Sigmoid colon (tissue), 7 donors: ENCODE results near the gene KCNAB1. TPM values are rescaled to one million over a fixed set of nuclear protein-coding genes. Genes with fewer than 3 reads are reported as not detected.

Source experiments
- DNase-seq: peaks from one replicate; pipeline ENCODE4 v3.0.0-alpha.2; 2019
- H3K27ac ChIP-seq, 4 donors: fragments of 200-600 bp; sonication (generic); one replicate each; pipeline ENCODE4 v1.5.1; 2016 to 2019; ENCODE audit warnings: mild to moderate bottlenecking in 1 of 4
- H3K27me3 ChIP-seq, 3 donors: fragments of 200-600 bp; sonication (generic); one replicate each; pipeline ENCODE4 v1.5.1; 2019; ENCODE audit warnings: mild to moderate bottlenecking in 1 of 3
- H3K36me3 ChIP-seq, 4 donors: fragments of 200-600 bp; sonication (generic); one replicate each; pipeline ENCODE4 v1.5.1; 2016 to 2019
- H3K4me1 ChIP-seq, 4 donors: fragments of 200-600 bp; sonication (generic); one replicate each; pipeline ENCODE4 v1.5.1; 2017 to 2019
- H3K4me3 ChIP-seq, 4 donors: fragments of 200-600 bp; sonication (generic); one replicate each; pipeline ENCODE4 v1.5.1; 2017 to 2019; ENCODE audit warnings: mild to moderate bottlenecking in 2 of 4, moderate library complexity in 1 of 4
- H3K9me3 ChIP-seq, 4 donors: fragments of 200-600 bp in 3 of 4; sonication (generic) in 3 of 4; one replicate each; pipeline versions ENCODE4 v1.5.1 to v1.6.1; 2013 to 2019
- EP300 ChIP-seq, 4 donors: sonication (generic); formaldehyde crosslinking; IDR thresholded peaks; one replicate each; pipeline ENCODE4 v1.6.1; 2017; ENCODE audit warnings: antibody characterized with exemption in 4 of 4
- POLR2A ChIP-seq, 2 donors: fragments of 450-650 bp; IDR thresholded peaks; one replicate each; pipeline ENCODE4 v1.6.1; 2016; ENCODE audit warnings: antibody characterized with exemption in 2 of 2, mild to moderate bottlenecking in 2 of 2, moderate library complexity in 2 of 2
- POLR2AphosphoS5 ChIP-seq, 4 donors: sonication (generic); formaldehyde crosslinking; IDR thresholded peaks; one replicate each; pipeline ENCODE4 v1.6.1; 2017; ENCODE audit warnings: antibody characterized with exemption in 4 of 4
- WGBS, 2 donors: extraction: QIAGEN DNeasy Blood & Tissue Kit; methylation state at CpG; one replicate each; pipeline ENCODE4 v1.1.7; 2013; 5-methylcytosine and 5-hydroxymethylcytosine counted together
- intact Hi-C: fragments of 100-400 bp; cut with DNase I; formaldehyde crosslinking; loops from one replicate; pipeline ENCODE4 v1.15.1; 2023
- polyA plus RNA-seq, 3 donors: library from polyadenylated mRNA; stranded (reverse); fragments of 200-250 nt; gene quantifications; one replicate each; pipeline ENCODE4 v1.2.3, GENCODE V29; 2013
- total RNA-seq, 4 donors: library from RNA; depleted of rRNA; stranded (reverse); fragments of >200 nt; gene quantifications; one replicate each; pipeline ENCODE4 v1.1.0, GENCODE V29; 2016
- TF ChIP-seq, protein P1 (sequence below), 4 experiments: fragments of 450-650 bp in 3 of 4; fragments of 200-600 bp in 1 of 4; IDR thresholded peaks; one replicate each; pipeline ENCODE4 v1.5.1; 2016 to 2019; ENCODE audit warnings: antibody characterized with exemption in 4 of 4, mild to moderate bottlenecking in 3 of 4, moderate library complexity in 2 of 4
- donor health status: healthy with polysubstance abuse.
- donor health status: Bipolar disorder and iron deficiency.
- donor health status: healthy.

Gene KCNAB1
- total and polyA plus RNA-seq, 7 donors = 1.2 to 5.0 (median 4.3) TPM; not detected in 2

DNA sequence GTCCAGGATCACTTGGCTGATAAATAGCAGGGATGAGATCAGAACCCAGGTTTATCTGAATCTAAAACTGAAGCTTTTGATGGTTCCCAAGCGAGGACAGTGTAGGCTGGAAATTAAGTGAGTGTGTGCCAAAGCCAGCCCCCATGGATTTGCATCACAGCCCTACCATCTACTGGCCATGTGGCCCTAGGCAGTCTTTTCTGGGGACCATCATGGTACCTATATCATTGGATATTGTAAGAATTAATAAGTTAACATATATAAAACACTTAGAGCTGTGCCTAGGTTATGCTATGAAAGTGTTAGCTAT, 467.3 kb downstream of the KCNAB1 start:
- no peak for DNase-seq
- H3K36me3 ChIP-seq = no peaks in the 10 kb centered on the region
- no peak overlapping the region for H3K27ac ChIP-seq
- no peaks in the 10 kb centered on the region for H3K9me3 ChIP-seq
- WGBS, 2 donors = 56 to 92% methylated on average over 1 of the region's 1 CpG
- no peaks in the 10 kb centered on the region for H3K27me3 ChIP-seq
- TF ChIP-seq EP300 (IDR thresholded peaks at IDR 0.05) = no peak
- TF ChIP-seq, protein P1, sequence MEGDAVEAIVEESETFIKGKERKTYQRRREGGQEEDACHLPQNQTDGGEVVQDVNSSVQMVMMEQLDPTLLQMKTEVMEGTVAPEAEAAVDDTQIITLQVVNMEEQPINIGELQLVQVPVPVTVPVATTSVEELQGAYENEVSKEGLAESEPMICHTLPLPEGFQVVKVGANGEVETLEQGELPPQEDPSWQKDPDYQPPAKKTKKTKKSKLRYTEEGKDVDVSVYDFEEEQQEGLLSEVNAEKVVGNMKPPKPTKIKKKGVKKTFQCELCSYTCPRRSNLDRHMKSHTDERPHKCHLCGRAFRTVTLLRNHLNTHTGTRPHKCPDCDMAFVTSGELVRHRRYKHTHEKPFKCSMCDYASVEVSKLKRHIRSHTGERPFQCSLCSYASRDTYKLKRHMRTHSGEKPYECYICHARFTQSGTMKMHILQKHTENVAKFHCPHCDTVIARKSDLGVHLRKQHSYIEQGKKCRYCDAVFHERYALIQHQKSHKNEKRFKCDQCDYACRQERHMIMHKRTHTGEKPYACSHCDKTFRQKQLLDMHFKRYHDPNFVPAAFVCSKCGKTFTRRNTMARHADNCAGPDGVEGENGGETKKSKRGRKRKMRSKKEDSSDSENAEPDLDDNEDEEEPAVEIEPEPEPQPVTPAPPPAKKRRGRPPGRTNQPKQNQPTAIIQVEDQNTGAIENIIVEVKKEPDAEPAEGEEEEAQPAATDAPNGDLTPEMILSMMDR (IDR thresholded peaks at IDR 0.05) = no peak
- TF ChIP-seq POLR2AphosphoS5 (IDR thresholded peaks at IDR 0.05) = no peak
- no peak for TF ChIP-seq POLR2A (IDR thresholded peaks at IDR 0.05)
- no peaks in the 10 kb centered on the region for H3K4me1 ChIP-seq
- H3K4me3 ChIP-seq = no peak overlapping the region
- intact Hi-C loops = no loop called here

Other genes starting within 250 kb of the KCNAB1 start
- gene GMPS, start 249.9 kb upstream of the KCNAB1 start, total RNA-seq = 10 to 100 TPM; 22.8 to 45.7 (median 29.0) TPM
- 10 to 100 TPM; 12.7 to 25.6 (median 14.4) TPM for gene GMPS, start 249.9 kb upstream of the KCNAB1 start, polyA plus RNA-seq